Muscle of leg (tissue), 11 donors: ENCODE results near the gene TBC1D16. TPM values are rescaled to one million over a fixed set of nuclear protein-coding genes. Genes with fewer than 3 reads are reported as not detected.

Experiments used
- DNase-seq: peaks from one replicate; pipeline ENCODE4 v3.0.0; 2013
- H3K27ac ChIP-seq: one replicate; pipeline ENCODE4 v1.5.1; 2013; ENCODE audit warnings: mild to moderate bottlenecking, low read length, control low read depth
- H3K27me3 ChIP-seq: one replicate; pipeline ENCODE4 v1.6.1; 2013; ENCODE audit warnings: low read length; ENCODE audit not compliant: control insufficient read depth, insufficient read depth
- H3K36me3 ChIP-seq: one replicate; pipeline ENCODE4 v1.6.1; 2013; ENCODE audit warnings: low read length; ENCODE audit not compliant: control insufficient read depth, insufficient read depth
- H3K4me1 ChIP-seq: one replicate; pipeline ENCODE4 v1.6.1; 2013; ENCODE audit warnings: low read length; ENCODE audit not compliant: control insufficient read depth, insufficient read depth
- H3K4me3 ChIP-seq: one replicate; pipeline ENCODE4 v1.5.1; 2013; ENCODE audit warnings: low read length, control low read depth
- H3K9me3 ChIP-seq: replicated peaks from 2 replicates; pipeline ENCODE4 v1.6.1; 2013; ENCODE audit warnings: low read depth, low read length; ENCODE audit not compliant: control insufficient read depth
- WGBS: methylation state at CpG from one replicate; pipeline ENCODE4 v1.1.5; 2013; ENCODE audit warnings: missing lambda C conversion rate; ENCODE audit not compliant: insufficient coverage; 5-methylcytosine and 5-hydroxymethylcytosine counted together
- polyA plus RNA-seq, 8 donors: library from polyadenylated mRNA; unstranded; fragments of 120-200 nt; gene quantifications; one replicate each; pipeline versions ENCODE4 v1.2.1 to v1.2.3, GENCODE V29; 2013; ENCODE audit warnings: inconsistent platforms in 1 of 8, low replicate concordance in 1 of 8; ENCODE audit not compliant: insufficient read length in 8 of 8, insufficient read depth in 1 of 8
- total RNA-seq: library from RNA; stranded (reverse); fragments of 120-200 nt; gene quantifications from one replicate; pipeline ENCODE4 v1.2.4, GENCODE V29; 2013

The TBC1D16 gene
- total and polyA plus RNA-seq, 9 donors = 22.6 to 43.8 (median 34.1) TPM

DNA sequence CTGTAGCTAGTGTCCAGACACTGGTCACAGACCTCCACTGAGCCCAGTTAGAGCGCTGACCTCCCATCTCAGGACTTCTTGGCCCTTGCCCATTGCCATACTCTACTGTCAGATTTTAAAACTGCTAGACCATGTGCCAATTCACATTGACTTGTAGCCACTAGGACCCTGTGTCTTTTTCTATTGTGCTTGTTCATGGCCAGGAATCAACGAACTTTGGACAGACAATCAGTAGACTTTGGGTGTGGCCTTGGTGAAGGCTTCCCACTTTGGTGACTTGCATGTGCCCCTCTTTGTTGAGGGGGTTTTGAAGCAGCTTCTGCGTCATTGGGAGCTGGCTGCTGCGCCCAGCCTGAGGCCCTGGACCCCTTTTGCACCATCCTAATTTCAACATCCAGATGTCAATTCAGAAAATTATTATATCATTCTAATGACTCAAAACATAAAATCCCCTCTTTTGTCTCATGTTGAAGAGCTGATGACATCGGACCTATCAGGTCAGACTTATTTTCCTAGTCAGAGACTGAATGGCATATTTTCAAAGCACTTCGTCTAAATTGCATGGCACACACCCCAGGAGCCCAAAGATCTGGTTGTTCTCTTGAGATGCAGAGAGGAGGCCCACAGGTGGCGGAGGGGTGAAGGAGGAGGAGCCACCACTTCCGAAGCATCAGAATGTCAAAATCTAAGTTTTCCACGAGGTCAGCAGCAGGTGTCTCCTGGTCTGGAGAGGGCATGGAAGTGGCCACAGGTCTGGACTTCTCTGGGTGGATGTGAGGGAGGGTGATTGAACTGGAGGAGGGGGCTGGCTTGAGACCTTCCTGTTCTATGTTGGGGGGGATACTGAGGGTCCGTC, 103.0 kb downstream of the TBC1D16 start:
- Histone ChIP-seq H3K9me3 (no peaks in the 10 kb centered on the region), H3K4me3 (no peak overlapping the region), H3K4me1 (peaks cover 63% of the 10 kb centered on the region), H3K27ac (no peak overlapping the region), H3K36me3 (no peaks in the 10 kb centered on the region), H3K27me3 (peaks cover 60% of the 10 kb centered on the region)
- 56% methylated on average over 7 of the region's 10 CpGs for WGBS
- no peak for DNase-seq

DNA sequence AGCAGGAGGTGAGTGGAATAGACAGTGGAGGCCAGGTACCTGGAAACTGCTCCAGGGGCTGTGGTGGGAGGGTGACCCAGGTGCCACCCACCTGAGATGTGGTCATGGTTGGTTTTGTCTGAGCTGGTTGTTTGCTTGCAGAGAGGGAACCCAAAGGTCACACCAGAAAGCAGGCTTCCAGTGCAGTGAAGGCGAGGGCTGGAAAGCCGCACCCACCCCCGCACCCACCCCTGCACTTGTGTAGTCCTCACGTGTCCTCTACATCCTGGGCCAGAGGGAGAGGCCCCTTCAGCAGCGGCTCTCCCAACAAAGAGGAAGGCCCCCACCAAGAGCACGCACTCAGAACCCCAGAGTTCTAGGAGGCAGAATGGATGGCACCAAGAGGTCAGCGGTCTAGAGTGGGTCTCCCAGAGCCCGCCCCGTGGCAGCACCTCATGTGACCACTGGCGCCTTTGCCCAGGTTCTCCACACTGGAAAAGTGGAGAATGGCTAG, 103.8 kb downstream of the TBC1D16 start:
- Histone ChIP-seq H3K9me3 (no peaks in the 10 kb centered on the region), H3K27me3 (peaks cover 66% of the 10 kb centered on the region), H3K36me3 (no peaks in the 10 kb centered on the region), H3K4me1 (peaks cover 55% of the 10 kb centered on the region), H3K27ac (no peak overlapping the region), H3K4me3 (no peak overlapping the region)
- DNase-seq = no peak
- WGBS = 71% methylated on average over 6 of the region's 10 CpGs

DNA sequence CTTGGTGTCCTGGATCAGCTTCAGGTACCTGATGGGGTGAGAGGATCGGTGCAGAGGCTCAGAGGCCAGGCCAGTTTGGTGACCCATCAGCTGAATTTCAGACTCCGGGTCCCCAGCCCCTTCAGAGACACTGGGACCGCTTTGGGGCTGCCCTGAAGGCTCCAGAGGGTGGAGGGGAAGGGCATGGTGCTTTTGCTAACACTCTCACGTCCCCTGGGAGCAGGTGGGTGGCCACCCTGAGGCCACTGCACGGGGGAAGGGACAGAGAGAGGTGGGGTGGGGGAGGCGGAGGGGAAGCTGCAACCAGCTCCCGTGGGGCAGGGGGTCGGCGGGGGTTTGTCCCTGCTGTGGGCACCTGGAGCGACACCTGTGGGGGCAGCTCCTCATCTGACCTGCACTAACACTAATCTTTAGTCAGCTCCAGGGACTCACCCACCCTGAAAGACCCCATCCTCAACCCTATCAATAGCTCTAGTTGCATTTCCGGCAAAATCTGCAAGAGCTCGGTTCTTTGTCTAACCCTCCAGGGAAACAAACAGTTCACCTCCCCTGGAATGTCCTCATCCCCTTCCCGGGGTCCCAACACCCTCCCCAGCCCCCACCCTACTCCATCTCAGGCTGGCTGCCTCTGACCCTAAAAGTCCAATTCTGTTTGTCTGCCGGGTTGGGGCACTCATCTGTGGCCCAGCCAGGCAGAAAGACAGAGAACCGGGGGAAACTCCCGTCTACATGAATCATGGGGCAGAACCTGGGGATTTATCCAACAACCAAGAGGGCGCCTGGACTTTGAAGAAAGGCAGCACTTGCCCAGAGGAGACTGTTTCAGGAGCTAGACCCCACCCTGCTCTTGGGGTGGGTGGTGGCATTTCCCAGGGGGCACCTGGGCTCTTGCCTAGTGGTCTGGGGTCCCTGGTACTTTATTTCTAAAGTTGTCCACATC, 104.5 kb downstream of the TBC1D16 start:
- no peaks in the 10 kb centered on the region for H3K36me3 ChIP-seq
- WGBS = 9% methylated on average over 10 of the region's 17 CpGs
- H3K4me3 ChIP-seq = no peak overlapping the region
- H3K4me1 ChIP-seq = peaks cover 51% of the 10 kb centered on the region
- no peaks in the 10 kb centered on the region for H3K9me3 ChIP-seq
- H3K27me3 ChIP-seq = peaks cover 67% of the 10 kb centered on the region
- no peak overlapping the region for H3K27ac ChIP-seq
- DNase-seq = no peak

DNA sequence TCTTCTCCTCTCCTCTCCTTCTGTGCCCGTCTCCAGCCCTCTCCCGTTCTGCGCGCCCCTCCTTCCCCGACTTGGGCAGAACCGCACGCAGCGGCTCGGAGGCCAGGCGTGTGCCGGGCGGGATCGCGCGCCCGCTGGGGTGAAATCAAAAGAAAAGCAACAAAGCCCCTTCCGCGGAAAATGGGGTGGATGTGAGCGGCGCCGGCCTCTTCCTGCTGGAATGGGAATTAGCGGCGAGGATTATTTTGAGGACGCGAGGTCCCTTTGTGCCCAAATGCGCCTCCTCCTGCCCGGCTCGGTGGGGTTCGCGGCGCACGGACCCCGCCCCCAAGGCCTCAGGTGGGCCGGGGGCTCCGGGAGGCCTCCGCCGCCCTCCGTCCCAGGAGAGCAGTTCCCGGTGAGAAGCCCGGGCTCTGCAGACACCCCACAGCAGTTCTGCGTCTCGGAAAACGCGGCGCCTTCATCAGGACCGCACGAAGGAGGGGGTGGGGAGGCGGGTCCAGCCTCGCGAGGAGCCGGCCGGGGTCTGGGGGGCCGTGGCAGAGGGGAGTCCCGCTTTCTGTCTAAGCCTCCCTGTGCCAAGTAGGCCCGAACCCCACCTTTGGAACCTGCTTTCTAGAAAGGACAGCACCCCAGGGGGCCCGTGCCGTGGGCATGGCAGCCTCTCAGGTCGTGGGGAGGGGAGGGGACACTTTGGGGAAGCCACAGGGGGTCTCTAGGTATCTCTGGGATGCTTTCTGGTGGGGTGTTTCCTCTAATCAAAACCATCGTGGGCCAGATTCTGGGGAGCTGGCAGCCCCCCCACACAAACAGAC, 105.4 kb downstream of the TBC1D16 start:
- Histone ChIP-seq H3K27ac (no peak overlapping the region), H3K4me3 (peak overlapping the region; percentile 20), H3K9me3 (no peaks in the 10 kb centered on the region), H3K36me3 (no peaks in the 10 kb centered on the region), H3K27me3 (peaks cover 70% of the 10 kb centered on the region), H3K4me1 (peaks cover 52% of the 10 kb centered on the region)
- DNase-seq = no peak
- under 1% methylated on average over 41 of the region's 59 CpGs for WGBS

DNA sequence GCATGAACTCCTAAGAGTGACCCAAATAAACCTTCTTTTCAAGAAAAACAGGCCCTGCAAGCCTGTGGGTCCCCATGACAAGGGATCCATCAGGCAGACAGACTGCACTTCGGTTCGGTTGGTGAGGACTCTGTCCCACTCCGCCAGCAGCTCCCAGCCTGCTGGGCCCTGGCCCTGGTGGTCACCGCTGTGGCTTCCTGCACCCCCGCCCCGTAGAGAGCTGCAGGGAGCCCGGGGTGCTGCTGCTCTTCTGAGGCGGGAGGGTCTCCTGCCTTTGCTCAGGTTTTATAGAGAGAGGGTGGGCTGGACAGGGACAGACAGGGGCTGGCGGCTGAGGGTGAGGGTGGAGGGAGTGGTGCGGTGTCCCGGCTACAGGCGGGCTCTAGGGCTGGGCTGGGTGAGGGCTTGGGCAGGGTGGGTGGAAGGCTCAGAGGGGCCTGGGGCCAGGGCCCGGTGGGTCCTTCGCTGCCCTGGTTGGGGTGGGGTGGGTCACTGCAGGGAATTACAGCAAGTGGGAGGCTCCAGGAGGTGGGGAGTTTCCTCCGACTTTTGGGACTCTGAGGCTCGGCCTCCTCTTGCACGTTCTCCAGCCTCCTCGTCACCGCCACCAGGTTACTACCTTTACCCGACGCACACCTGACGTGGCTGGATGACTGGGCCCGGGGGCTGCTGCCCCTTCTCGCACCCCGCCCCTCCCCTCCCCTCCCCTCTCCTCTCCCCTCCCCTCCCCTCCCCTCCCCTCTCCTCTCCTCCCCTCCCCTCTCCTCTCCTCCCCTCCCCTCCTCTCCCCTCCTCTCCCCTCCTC, 106.2 kb downstream of the TBC1D16 start:
- 47% methylated on average over 14 of the region's 25 CpGs for WGBS
- Histone ChIP-seq H3K27ac (no peak overlapping the region), H3K4me3 (no peak overlapping the region), H3K4me1 (peaks cover 52% of the 10 kb centered on the region), H3K27me3 (peaks cover 70% of the 10 kb centered on the region), H3K9me3 (no peaks in the 10 kb centered on the region), H3K36me3 (no peaks in the 10 kb centered on the region)
- no peak for DNase-seq

DNA sequence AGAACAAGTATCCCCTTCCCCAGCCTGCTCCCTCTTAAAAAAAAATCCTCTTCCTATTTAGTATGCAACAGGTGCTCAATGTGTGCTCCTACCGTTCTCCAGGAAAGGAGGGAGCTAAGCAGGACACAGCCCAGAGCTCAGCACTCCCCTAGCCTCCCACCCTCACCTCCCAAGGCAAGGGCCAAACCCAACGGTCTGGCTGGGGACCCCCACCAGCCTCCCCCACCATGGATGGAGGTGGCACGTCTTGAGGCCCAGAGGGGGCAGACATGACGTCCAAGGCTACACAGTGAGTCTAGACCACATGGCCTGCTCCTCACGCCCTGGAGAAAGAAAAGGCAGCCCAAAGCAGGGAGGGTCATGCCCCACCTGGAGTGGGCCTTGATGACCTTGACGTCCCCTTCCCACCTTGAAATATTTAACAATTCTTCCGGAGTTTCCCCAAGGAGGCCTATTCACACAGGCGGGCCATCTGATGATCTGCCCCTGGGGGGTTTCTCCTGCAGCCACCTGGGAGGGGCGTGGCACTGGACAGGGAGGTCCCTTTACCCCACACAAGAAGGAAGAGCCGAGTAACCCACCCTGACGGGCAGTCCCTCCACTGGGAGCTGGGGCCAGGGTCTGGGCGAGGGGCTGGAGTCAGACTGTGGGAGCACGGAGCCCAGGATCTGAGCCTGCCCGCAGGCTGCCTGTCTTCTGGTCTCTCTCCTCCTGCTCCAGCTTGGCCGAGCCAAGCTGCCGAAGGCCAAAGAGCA, 107.0 kb downstream of the TBC1D16 start:
- Histone ChIP-seq H3K27ac (no peak overlapping the region), H3K36me3 (no peaks in the 10 kb centered on the region), H3K27me3 (peaks cover 69% of the 10 kb centered on the region), H3K9me3 (no peaks in the 10 kb centered on the region), H3K4me3 (no peak overlapping the region), H3K4me1 (peaks cover 50% of the 10 kb centered on the region)
- no peak for DNase-seq
- 73% methylated on average over 8 of the region's 16 CpGs for WGBS

DNA sequence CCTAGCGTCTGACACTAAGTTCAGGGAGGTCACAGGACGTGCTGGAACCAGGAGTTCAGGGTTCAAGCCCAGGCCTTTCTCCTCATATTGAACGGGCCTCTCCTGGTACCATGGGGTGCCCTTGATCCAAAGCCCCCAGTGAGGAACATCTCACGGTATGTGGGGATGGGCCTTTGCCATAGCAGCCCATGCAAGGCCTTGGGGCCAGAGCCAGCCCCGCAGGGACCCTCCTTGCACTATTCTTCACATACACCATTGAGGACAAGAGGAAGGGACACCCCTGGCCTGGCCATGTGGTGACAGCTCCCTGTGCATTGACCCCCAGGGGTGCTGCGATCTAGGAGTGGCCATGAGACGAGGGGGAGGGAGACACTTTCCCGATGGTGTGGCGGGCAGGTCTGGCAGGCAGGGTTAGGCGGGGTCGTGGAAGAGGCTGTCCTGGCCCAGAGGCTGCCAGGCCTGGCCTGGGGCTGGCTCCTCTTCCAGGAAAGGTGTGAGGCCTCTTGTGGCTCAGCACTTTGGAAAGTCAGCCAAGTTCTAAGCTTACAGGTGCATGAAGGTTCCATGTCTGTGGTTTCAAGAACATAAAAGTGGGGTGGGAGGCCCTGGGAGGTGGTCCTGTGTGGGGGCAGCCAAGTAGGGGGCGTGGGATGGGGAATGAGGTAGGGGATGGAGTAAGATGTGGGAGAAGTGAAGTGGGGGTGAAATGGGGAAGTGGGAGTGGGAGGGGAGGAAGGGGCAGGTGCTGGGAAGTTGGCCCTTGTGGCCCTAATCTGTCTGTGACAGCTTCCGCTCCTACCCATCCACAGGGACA, 107.8 kb downstream of the TBC1D16 start:
- Histone ChIP-seq H3K4me3 (no peak overlapping the region), H3K36me3 (no peaks in the 10 kb centered on the region), H3K9me3 (no peaks in the 10 kb centered on the region), H3K27ac (no peak overlapping the region), H3K4me1 (peaks cover 43% of the 10 kb centered on the region), H3K27me3 (peaks cover 61% of the 10 kb centered on the region)
- 84% methylated on average over 11 of the region's 13 CpGs for WGBS
- no peak for DNase-seq

DNA sequence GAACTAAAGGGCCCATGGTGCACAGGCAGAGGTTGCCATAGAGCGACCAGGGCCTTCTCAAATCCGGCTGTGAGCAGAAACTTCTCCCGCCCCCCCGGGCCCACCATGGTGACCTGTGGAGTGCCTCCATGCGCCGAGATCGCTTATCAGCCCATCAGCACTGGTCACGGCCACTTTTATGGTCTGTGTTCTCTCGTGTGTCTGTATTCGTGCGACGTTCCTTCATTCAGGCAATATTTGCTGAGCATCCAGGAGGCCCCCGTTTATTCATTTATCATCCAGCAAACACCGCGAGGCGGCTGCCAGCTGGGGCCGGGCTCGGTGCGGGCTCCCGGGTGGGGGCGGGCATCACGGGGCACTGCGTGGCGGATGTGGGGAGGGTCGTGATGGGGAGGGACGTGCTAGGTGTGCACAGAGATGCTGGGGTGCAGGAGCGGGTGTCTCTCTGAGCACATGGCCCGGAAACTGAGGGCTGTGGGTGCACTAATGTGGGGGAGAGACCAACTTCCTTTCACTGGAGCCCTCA, 108.5 kb downstream of the TBC1D16 start:
- H3K4me1 ChIP-seq = peaks cover 50% of the 10 kb centered on the region
- H3K36me3 ChIP-seq = no peaks in the 10 kb centered on the region
- no peak overlapping the region for H3K4me3 ChIP-seq
- H3K27me3 ChIP-seq = peaks cover 57% of the 10 kb centered on the region
- H3K27ac ChIP-seq = no peak overlapping the region
- no peak for DNase-seq
- WGBS = 79% methylated on average over 25 of the region's 28 CpGs
- H3K9me3 ChIP-seq = no peaks in the 10 kb centered on the region
